ENCODE results near the gene PDE8A.
A peak's percentile ranks its signal among the peaks of the same experiment; 100 is the strongest.
"Not testable (repeated sequence)": the region's sequence is repeated elsewhere in the genome, so short reads cannot be mapped to it uniquely, and the experiment has no call there.

The PDE8A gene

GRCh38 chr15:84961114-84961452 is 20.6 kb upstream of the PDE8A start:
- no peak for DNase-seq

- DNase-seq, result no peak
Measured at GRCh38 chr15:84961707-84962106, 19.9 kb upstream of the PDE8A start.

GRCh38 chr15:84962955-84963354 is 18.7 kb upstream of the PDE8A start:
- no peak for DNase-seq

GRCh38 chr15:84967380-84967779 is 14.3 kb upstream of the PDE8A start:
- DNase-seq, result no peak

- no peak for DNase-seq
Measured at GRCh38 chr15:84968301-84968700, 13.4 kb upstream of the PDE8A start.

GRCh38 chr15:84969257-84969656 is 12.4 kb upstream of the PDE8A start:
- DNase-seq, result no peak

GRCh38 chr15:84970843-84971242 is 10.8 kb upstream of the PDE8A start:
- no peak for DNase-seq

- DNase-seq, result no peak
Measured at GRCh38 chr15:84973492-84974460, 7.9 kb upstream of the PDE8A start.

GRCh38 chr15:84975871-84976351 is 5.7 kb upstream of the PDE8A start:
- no peak for DNase-seq

GRCh38 chr15:84976746-84977345 is 4.8 kb upstream of the PDE8A start:
- no peak for DNase-seq

- DNase-seq, result no peak
Measured at GRCh38 chr15:84979651-84980050, 2.0 kb upstream of the PDE8A start.

GRCh38 chr15:84980196-84981053 is 1.2 kb upstream of the PDE8A start:
- DNase-seq, result peak; percentile 80 to 90

- peak; percentile 96 for DNase-seq
Measured at GRCh38 chr15:84981054-84981710, 474 bp upstream of the PDE8A start.

- DNase-seq, result peak; percentile 55 to 68
Measured at GRCh38 chr15:84982301-84982920, 755 bp downstream of the PDE8A start.

- no peak for DNase-seq
Measured at GRCh38 chr15:84983294-84983693, 1.6 kb downstream of the PDE8A start.

- no peak for DNase-seq
Measured at GRCh38 chr15:84983711-84984110, 2.1 kb downstream of the PDE8A start.

- DNase-seq, result no peak
Measured at GRCh38 chr15:84985158-84985557, 3.5 kb downstream of the PDE8A start.

GRCh38 chr15:84987351-84987750 is 5.7 kb downstream of the PDE8A start:
- DNase-seq, result not testable (repeated sequence)

- peak in 1 of 2 donors; percentile 22 for DNase-seq
Measured at GRCh38 chr15:84987949-84988624, 6.4 kb downstream of the PDE8A start.

- DNase-seq, result no peak
Measured at GRCh38 chr15:84988909-84989644, 7.4 kb downstream of the PDE8A start.

- DNase-seq, result no peak
Measured at GRCh38 chr15:84990507-84990906, 8.9 kb downstream of the PDE8A start.

Data from CD4-positive, alpha-beta T cell treated with Interleukin-4 for 1 hour (primary cell).